ENCODE data around the gene DEUP1. TPM values are rescaled to one million over a fixed set of nuclear protein-coding genes. Genes with fewer than 3 reads are reported as not detected.

Gene DEUP1
- total and polyA plus RNA-seq, 9 of the 15 experiments (the other 6 are each of a cell fraction or from before 2014, with no cell fraction given) = 1.4 to 10.9 (median 9.3) TPM

GRCh38 chr11:93288079-93288478, 42.5 kb upstream of the DEUP1 start:
- Histone ChIP-seq H3K4me3 (no peak overlapping the region), H4K20me1 (replicated peaks; ENCODE audit: control insufficient read depth, insufficient read depth, low read length) (no peaks in the 10 kb centered on the region), H3K36me3 (ENCODE audit: control insufficient read depth, insufficient read depth, low read length) (no peaks in the 10 kb centered on the region), H2AFZ (ENCODE audit: low read depth, low read length) (no peak overlapping the region), H3K27me3 (ENCODE audit: control insufficient read depth in 2 of 2, insufficient read depth in 2 of 2, low read length in 2 of 2) (0 out of 5 replicates have a peak, but pooled peaks cover 0 to 6% of the 10 kb centered on the region in 2 experiments), H3K9me3 (replicated peaks; ENCODE audit: control insufficient read depth, insufficient read depth, low read depth, low read length) (no peaks in the 10 kb centered on the region), H3K9ac (ENCODE audit: insufficient read depth in 1 of 2, low read depth in 2 of 2, low read length in 2 of 2) (no peak overlapping the region), H3K9me1 (ENCODE audit: control insufficient read depth, insufficient read depth, low read length) (no peaks in the 10 kb centered on the region), H3K4me1 (replicated peaks in 1 of 2; ENCODE audit: control insufficient read depth in 2 of 2, insufficient read depth in 2 of 2, low read length in 2 of 2) (no peaks in the 10 kb centered on the region), H3K79me2 (ENCODE audit: control insufficient read depth, insufficient read depth, low read length) (no peaks in the 10 kb centered on the region), H3K4me2 (ENCODE audit: insufficient read depth, low read length) (no peak overlapping the region), H3K27ac (ENCODE audit: extremely low read depth, low read depth, low read length) (no peak overlapping the region)
- ATAC-seq = no peak
- intact Hi-C loops (cut with micrococcal nuclease) (no loop called here), in situ Hi-C loops (cut with MboI) (no loop called here)
- FAIRE-seq = no peak
- ChIA-PET POLR2A (no interaction called here), CTCF (ENCODE audit: low intra/inter-chr PET ratio) (no interaction called here)
- 3% methylated on average over 3 of the region's 3 CpGs for WGBS (ENCODE audit: insufficient coverage, low coverage, missing lambda C conversion rate)
- no TSS peak for BruUV-seq (replicated peaks)
- no peak for DNase-seq (ENCODE audit: extremely low read depth in 1 of 4, low spot score in 3 of 4)
- TF ChIP-seq NR2C2 (CRISPR knock-in tag; IDR thresholded peaks at IDR 0.05) = no peak
- no peak for TF ChIP-seq NR2C2 (tag; IDR thresholded peaks at IDR 0.05)
- TF ChIP-seq TSC22D4 (tag; IDR thresholded peaks at IDR 0.05) = no peak
- no peak for TF ChIP-seq SIX5 (IDR thresholded peaks at IDR 0.05; ENCODE audit: borderline replicate concordance in 1 of 2, insufficient read depth in 1 of 2, low read depth in 1 of 2, low read length in 2 of 2)
- no peak for TF ChIP-seq MLX (CRISPR knock-in tag; conservative IDR thresholded peaks at IDR 0.05)
- no peak for TF ChIP-seq KLF1 (tag; IDR thresholded peaks at IDR 0.05)
- no peak for TF ChIP-seq ARID4B (CRISPR knock-in tag; IDR thresholded peaks at IDR 0.05)
- no peak for TF ChIP-seq FOXK1 (CRISPR knock-in tag; IDR thresholded peaks at IDR 0.05; ENCODE audit: borderline replicate concordance)
- TF ChIP-seq ZNF75A (CRISPR knock-in tag; IDR thresholded peaks at IDR 0.05) = no peak
- TF ChIP-seq ARID3B (CRISPR knock-in tag; IDR thresholded peaks at IDR 0.05; ENCODE audit: borderline replicate concordance) = no peak
- TF ChIP-seq NKRF (IDR thresholded peaks at IDR 0.05; ENCODE audit: borderline replicate concordance) = no peak
- TF ChIP-seq ZNF197 (CRISPR knock-in tag; IDR thresholded peaks at IDR 0.05; ENCODE audit: low read depth) = no peak
